Lung (tissue), 12 donors: Measurements from ENCODE around the gene COL18A1. TPM values are rescaled to one million over a fixed set of nuclear protein-coding genes. Genes with fewer than 3 reads are reported as not detected.

ENCODE experiments used
- ATAC-seq: fragments of 200-7000 bp; cut with Tn5 transposase; one replicate; pipeline ENCODE4 v1.9.1; 2020; ENCODE audit warnings: moderate number of reproducible peaks; ENCODE audit not compliant: insufficient read depth, low FRiP score
- DNase-seq, 3 donors: peaks; one replicate each; pipeline ENCODE4 v3.0.0-alpha.2; 2013 to 2017
- H3K27ac ChIP-seq, 2 donors: one replicate each; pipeline ENCODE4 v1.5.1; 2013; ENCODE audit warnings: mild to moderate bottlenecking in 2 of 2, moderate library complexity in 2 of 2, control low read depth in 1 of 2, inconsistent platforms in 1 of 2, low read depth in 1 of 2, low read length in 1 of 2
- H3K27me3 ChIP-seq, 3 donors: one replicate each; pipeline ENCODE4 v1.5.1; 2013; ENCODE audit warnings: low read length in 2 of 3; ENCODE audit not compliant: control insufficient read depth in 3 of 3, insufficient read depth in 3 of 3
- H3K36me3 ChIP-seq, 4 donors: one replicate each; pipeline ENCODE4 v1.5.1; 2013; ENCODE audit warnings: low read length in 4 of 4, mild to moderate bottlenecking in 1 of 4, moderate library complexity in 1 of 4; ENCODE audit not compliant: control insufficient read depth in 4 of 4, insufficient read depth in 4 of 4
- H3K4me1 ChIP-seq, 5 donors: one replicate each; pipeline ENCODE4 v1.5.1; 2013; ENCODE audit warnings: low read length in 5 of 5, mild to moderate bottlenecking in 2 of 5, moderate library complexity in 1 of 5; ENCODE audit not compliant: control insufficient read depth in 5 of 5, insufficient read depth in 5 of 5
- H3K4me3 ChIP-seq: one replicate; pipeline ENCODE4 v1.5.1; 2013; ENCODE audit warnings: mild to moderate bottlenecking, control low read depth, moderate library complexity
- H3K9ac ChIP-seq, 2 donors: one replicate each; pipeline ENCODE4 v1.5.1; 2013; ENCODE audit warnings: low read length in 2 of 2, control low read depth in 1 of 2; ENCODE audit not compliant: insufficient read depth in 1 of 2
- H3K9me3 ChIP-seq, 4 donors: one replicate each; pipeline ENCODE4 v1.5.1; 2013; ENCODE audit warnings: low read length in 3 of 4, mild to moderate bottlenecking in 1 of 4, moderate library complexity in 1 of 4; ENCODE audit not compliant: control insufficient read depth in 4 of 4, insufficient read depth in 3 of 4
- CTCF ChIP-seq: IDR thresholded peaks from 2 replicates; pipeline ENCODE4 v1.5.1; 2012; ENCODE audit warnings: mild to moderate bottlenecking; ENCODE audit errors: control extremely low read depth, extremely low read depth
- WGBS, 2 donors: extraction: QIAGEN DNeasy Blood & Tissue Kit; methylation state at CpG; one replicate each; pipeline ENCODE4 v1.1.7; 2013; 5-methylcytosine and 5-hydroxymethylcytosine counted together
- polyA plus RNA-seq, 2 donors: library from polyadenylated mRNA; stranded (reverse); fragments of 200-250 nt; gene quantifications; one replicate each; pipeline ENCODE4 v1.2.1, GENCODE V29; 2013
- total RNA-seq, 2 donors: library from RNA; depleted of rRNA in 1 of 2; stranded (reverse); fragments of >200 nt in 1 of 2; gene quantifications; one replicate each; pipeline ENCODE4 v1.2.1, GENCODE V29; 2014 to 2021
- donor health status: control.
- donor health status: control.
- donor health status: Bipolar disorder and iron deficiency.
- donor health status: healthy.
- donor health status: DM: yes; HTN: yes; CAD: no.

COL18A1 gene
- total and polyA plus RNA-seq, 4 donors: 42.7 to 102 (median 45.8) TPM

DNA sequence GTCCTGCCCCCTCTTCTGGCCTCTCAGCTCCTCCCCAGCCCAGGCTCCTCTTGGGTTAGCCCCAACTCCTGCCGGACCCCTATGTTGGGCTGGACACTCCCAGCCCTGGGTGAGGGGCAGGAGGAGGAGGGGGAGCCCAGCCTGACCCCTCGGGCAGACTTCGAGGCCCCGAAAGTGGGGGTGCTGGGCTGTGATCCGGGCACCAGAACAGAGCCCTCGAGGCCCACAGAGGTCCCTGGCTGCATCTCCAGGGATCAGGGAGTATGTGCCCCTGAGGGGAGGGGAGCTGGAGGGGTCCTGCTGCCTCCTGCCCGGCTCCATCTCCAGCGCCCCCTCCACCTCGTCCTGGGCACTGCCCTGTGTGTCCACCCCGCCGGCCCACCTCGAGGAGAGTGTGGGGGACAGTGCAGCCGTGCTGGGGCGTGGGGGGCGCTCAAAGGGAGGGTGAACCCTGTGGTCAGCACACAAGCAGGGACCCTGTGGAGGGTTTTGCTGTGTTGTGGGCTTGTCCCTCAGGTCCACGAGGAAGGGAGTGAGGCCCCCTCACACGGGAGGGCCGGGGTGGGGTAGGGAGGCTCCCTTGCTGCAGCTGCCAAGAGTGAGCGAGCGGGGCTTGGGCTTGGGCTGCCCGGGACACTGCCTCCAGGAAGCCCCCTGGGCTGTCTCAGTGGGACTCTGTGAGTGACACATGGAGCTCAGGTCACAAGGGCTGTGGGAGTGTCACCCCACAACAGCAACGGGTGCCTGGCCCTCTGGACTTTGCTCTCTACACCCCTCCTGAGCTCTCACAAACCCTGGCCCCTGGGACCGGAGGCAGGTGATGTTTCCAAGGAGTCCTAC lies 54.4 kb downstream of the COL18A1 start:
- no peak overlapping the region for H3K27ac ChIP-seq
- peaks cover 0 to 2% (median 0%) of the 10 kb centered on the region in 4 donors for H3K36me3 ChIP-seq
- ATAC-seq: no peak
- TF ChIP-seq CTCF: no peak
- peaks cover 0 to 2% (median 1%) of the 10 kb centered on the region in 4 donors for H3K9me3 ChIP-seq
- DNase-seq: no peak
- H3K9ac ChIP-seq: no peak overlapping the region
- H3K27me3 ChIP-seq: no peaks in the 10 kb centered on the region
- 93% methylated on average over 23 of the region's 23 CpGs for WGBS, 2 donors
- no peak overlapping the region for H3K4me3 ChIP-seq
- peaks cover 0 to 23% (median 4%) of the 10 kb centered on the region in 5 donors for H3K4me1 ChIP-seq

DNA sequence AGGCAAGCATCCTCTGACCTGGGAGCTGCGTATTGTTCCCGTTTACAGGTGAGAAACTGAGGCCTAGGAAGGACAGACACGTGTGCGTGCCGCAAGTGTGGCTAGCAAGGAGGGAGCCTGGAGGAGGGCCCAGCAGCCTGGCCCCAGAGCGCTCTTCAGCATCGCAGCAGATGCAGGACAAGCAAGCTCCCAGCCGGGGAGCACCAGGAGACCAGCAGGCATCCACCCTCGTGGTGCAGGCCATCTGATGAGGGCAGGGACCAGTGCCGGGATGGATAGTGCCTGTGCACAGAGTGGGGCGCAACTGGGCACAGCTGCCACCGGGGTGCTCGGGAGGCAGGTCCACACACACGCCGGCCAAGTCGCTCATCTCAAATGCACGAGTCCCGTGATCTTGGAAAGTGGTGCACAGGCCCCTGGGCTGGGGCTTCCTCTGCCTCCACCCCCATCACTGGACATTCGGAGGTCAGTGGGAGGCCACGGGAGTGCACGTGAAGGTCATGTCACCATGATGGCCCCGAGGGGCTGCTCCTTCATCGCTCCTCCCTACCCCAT lies 55.1 kb downstream of the COL18A1 start:
- H3K9ac ChIP-seq: no peak overlapping the region
- H3K36me3 ChIP-seq: peaks cover 0 to 2% (median 0%) of the 10 kb centered on the region in 4 donors
- H3K9me3 ChIP-seq: peaks cover 0 to 2% (median 1%) of the 10 kb centered on the region in 4 donors
- WGBS, 2 donors: 95 to 96% methylated on average over 23 of the region's 23 CpGs
- no peak overlapping the region for H3K27ac ChIP-seq
- H3K4me3 ChIP-seq: no peak overlapping the region
- H3K27me3 ChIP-seq: no peaks in the 10 kb centered on the region
- peaks cover 0 to 16% (median 0%) of the 10 kb centered on the region in 5 donors for H3K4me1 ChIP-seq
- ATAC-seq (no peak), DNase-seq (no peak)
- TF ChIP-seq CTCF: no peak

DNA sequence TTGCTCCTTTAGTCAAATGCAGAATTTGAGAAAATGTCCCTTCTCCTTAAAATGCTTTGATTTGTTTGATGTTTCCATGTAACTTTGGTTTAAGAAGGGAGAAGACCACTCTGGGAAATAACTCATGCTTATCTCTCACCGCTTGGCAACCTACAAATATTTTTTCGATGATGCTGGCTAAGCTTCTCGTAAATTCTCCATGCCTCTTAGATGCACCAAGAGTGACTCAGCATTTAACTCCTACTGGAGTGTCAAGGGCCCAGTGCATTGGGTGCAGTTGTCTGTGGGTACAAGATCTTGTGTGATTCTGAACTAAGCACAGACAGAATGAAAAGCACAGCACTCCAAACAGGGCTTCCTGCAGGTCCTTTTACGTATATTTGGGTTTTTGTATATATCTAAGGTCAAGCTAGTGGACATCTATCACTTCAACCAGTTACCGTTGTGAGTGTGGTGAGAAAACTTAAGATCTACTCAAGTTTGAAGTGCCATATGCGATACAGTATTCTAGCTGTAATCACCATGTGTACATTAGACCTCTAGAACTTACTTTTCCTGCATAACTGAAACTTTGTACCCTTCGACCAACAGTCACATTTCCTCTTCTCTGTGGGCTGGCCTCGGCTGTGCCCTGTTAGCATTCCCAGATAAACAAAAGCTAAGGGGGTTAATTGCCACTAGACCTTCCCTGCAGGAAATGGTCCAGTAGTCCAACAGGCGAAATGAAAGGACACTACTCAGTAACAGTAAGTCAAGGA lies 55.8 kb downstream of the COL18A1 start:
- Histone ChIP-seq H3K9me3 (peaks cover 0 to 2% (median 1%) of the 10 kb centered on the region in 4 donors), H3K36me3 (peaks cover 0 to 2% (median 0%) of the 10 kb centered on the region in 4 donors), H3K27ac (no peak overlapping the region), H3K9ac (no peak overlapping the region), H3K4me1 (peaks cover 0 to 10% (median 0%) of the 10 kb centered on the region in 5 donors), H3K4me3 (no peak overlapping the region), H3K27me3 (no peaks in the 10 kb centered on the region)
- no peak for TF ChIP-seq CTCF
- ATAC-seq (no peak), DNase-seq (no peak)
- 71 to 88% methylated on average over 9 of the region's 9 CpGs for WGBS, 2 donors
